Measurements from ENCODE around the gene SASS6.

SASS6 gene

DNA sequence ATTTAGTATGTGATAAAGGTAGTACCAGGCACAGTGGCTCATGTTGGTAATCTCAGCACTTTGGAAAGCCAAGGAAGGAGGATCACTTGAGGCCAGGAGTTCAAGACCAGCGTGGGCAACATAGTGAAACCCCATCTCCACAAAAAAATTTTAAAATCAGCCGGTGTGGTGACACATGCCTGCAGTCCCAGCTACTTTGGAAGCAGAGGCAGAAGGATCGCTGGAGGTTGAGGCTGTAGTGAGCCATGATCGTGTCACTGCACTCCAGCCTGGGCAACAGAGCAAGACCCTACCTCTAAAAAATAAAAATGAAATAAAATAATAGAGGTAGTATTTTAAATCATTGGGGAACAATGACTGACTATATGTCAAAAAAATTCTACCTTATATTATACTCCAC lies 17.2 kb downstream of the SASS6 start:
- Histone ChIP-seq H3K27ac (replicated peaks) (no peak overlapping the region), H3K27me3 (ENCODE audit: insufficient read depth, poor library complexity, severe bottlenecking) (no peaks in the 10 kb centered on the region), H3K4me3 (replicated peaks; ENCODE audit: insufficient read depth, low read length) (no peak overlapping the region)
- TF ChIP-seq, protein P1, sequence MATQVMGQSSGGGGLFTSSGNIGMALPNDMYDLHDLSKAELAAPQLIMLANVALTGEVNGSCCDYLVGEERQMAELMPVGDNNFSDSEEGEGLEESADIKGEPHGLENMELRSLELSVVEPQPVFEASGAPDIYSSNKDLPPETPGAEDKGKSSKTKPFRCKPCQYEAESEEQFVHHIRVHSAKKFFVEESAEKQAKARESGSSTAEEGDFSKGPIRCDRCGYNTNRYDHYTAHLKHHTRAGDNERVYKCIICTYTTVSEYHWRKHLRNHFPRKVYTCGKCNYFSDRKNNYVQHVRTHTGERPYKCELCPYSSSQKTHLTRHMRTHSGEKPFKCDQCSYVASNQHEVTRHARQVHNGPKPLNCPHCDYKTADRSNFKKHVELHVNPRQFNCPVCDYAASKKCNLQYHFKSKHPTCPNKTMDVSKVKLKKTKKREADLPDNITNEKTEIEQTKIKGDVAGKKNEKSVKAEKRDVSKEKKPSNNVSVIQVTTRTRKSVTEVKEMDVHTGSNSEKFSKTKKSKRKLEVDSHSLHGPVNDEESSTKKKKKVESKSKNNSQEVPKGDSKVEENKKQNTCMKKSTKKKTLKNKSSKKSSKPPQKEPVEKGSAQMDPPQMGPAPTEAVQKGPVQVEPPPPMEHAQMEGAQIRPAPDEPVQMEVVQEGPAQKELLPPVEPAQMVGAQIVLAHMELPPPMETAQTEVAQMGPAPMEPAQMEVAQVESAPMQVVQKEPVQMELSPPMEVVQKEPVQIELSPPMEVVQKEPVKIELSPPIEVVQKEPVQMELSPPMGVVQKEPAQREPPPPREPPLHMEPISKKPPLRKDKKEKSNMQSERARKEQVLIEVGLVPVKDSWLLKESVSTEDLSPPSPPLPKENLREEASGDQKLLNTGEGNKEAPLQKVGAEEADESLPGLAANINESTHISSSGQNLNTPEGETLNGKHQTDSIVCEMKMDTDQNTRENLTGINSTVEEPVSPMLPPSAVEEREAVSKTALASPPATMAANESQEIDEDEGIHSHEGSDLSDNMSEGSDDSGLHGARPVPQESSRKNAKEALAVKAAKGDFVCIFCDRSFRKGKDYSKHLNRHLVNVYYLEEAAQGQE (IDR thresholded peaks at IDR 0.05; ENCODE audit: insufficient replicate concordance, low read depth), result no peak
- TF ChIP-seq SPI1 (IDR thresholded peaks at IDR 0.05; ENCODE audit: borderline replicate concordance, low read depth), result no peak
- DNase-seq (ENCODE audit: low read depth in 1 of 2, low spot score in 1 of 2), result no peak

DNA sequence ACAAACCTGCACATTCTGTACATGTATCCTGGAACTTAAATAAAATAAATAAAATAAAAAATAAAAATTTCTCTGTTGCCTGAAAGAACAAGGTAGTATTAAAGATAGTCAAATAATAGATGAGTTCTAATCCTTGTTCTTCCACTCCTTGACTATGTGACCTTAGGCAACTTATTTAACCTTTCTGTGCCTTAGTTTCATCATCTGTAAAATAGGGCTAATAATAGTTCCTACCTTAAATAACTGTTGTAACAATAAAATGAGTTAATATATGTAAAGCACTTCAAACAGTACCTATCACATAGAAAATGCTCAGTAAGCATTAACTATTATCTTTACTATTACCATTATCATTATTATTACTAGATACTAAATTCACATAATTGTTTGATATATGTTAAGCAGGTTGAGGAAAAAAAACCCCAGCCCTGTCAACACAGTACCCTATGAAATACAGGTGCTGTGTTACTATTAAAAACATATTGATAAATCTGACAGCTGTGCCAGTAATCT lies 23.1 kb downstream of the SASS6 start:
- no peak for TF ChIP-seq SPI1 (IDR thresholded peaks at IDR 0.05; ENCODE audit: borderline replicate concordance, low read depth)
- no peak for TF ChIP-seq GABPA (IDR thresholded peaks at IDR 0.05; ENCODE audit: low read depth)
- TF ChIP-seq, protein P2, sequence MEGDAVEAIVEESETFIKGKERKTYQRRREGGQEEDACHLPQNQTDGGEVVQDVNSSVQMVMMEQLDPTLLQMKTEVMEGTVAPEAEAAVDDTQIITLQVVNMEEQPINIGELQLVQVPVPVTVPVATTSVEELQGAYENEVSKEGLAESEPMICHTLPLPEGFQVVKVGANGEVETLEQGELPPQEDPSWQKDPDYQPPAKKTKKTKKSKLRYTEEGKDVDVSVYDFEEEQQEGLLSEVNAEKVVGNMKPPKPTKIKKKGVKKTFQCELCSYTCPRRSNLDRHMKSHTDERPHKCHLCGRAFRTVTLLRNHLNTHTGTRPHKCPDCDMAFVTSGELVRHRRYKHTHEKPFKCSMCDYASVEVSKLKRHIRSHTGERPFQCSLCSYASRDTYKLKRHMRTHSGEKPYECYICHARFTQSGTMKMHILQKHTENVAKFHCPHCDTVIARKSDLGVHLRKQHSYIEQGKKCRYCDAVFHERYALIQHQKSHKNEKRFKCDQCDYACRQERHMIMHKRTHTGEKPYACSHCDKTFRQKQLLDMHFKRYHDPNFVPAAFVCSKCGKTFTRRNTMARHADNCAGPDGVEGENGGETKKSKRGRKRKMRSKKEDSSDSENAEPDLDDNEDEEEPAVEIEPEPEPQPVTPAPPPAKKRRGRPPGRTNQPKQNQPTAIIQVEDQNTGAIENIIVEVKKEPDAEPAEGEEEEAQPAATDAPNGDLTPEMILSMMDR (IDR thresholded peaks at IDR 0.05; ENCODE audit: insufficient read depth, low read length), result no peak
- TF ChIP-seq, protein P1 (IDR thresholded peaks at IDR 0.05; ENCODE audit: insufficient replicate concordance, low read depth), result no peak
- TF ChIP-seq POLR2AphosphoS5 (IDR thresholded peaks at IDR 0.05; ENCODE audit: low read depth), result no peak
- Histone ChIP-seq H3K27me3 (ENCODE audit: insufficient read depth, poor library complexity, severe bottlenecking) (no peaks in the 10 kb centered on the region), H3K27ac (replicated peaks) (no peak overlapping the region), H3K4me3 (replicated peaks; ENCODE audit: insufficient read depth, low read length) (no peak overlapping the region)
- DNase-seq (ENCODE audit: low read depth in 1 of 2, low spot score in 1 of 2), result no peak

DNA sequence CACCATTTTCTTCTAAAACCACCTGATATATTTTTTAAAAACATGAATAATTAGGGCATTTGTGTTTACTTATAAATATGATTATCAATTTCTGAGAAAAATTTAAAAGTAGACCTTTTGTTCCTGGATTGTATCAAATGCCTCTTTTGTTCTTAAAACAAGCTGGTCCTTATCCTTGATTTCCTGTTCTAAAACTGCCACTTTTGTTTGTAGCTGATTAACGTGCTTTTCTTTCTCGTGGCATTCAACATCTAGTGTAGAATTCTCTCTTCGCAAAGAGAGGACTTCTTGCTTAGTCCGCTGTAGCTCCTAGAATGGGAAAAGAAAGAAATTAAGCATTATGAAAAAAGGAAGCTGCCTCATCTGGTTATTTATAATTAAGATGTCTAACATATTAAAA lies 25.0 kb downstream of the SASS6 start:
- TF ChIP-seq, protein P1 (IDR thresholded peaks at IDR 0.05; ENCODE audit: insufficient replicate concordance, low read depth), result no peak
- no peak for TF ChIP-seq POLR2AphosphoS5 (IDR thresholded peaks at IDR 0.05; ENCODE audit: low read depth)
- no peak for TF ChIP-seq GABPA (IDR thresholded peaks at IDR 0.05; ENCODE audit: low read depth)
- no peak for TF ChIP-seq SPI1 (IDR thresholded peaks at IDR 0.05; ENCODE audit: borderline replicate concordance, low read depth)
- TF ChIP-seq, protein P2 (IDR thresholded peaks at IDR 0.05; ENCODE audit: insufficient read depth, low read length), result no peak
- Histone ChIP-seq H3K27ac (replicated peaks) (no peak overlapping the region), H3K27me3 (ENCODE audit: insufficient read depth, poor library complexity, severe bottlenecking) (no peaks in the 10 kb centered on the region), H3K4me3 (replicated peaks; ENCODE audit: insufficient read depth, low read length) (no peak overlapping the region)
- DNase-seq (ENCODE audit: low read depth in 1 of 2, low spot score in 1 of 2), result no peak

Measured in HL-60 (cell line).